Stomach (tissue), 4 donors: ENCODE results near the gene CREBL2.

Source experiments
- CTCF ChIP-seq, 7 experiments: fragments of 450-650 bp in 4 of 7; fragments of 200-600 bp in 3 of 7; sonication (generic) in 3 of 7; IDR thresholded peaks; one replicate each; pipeline ENCODE4 v1.5.1; 2016 to 2019; ENCODE audit warnings: antibody characterized with exemption in 7 of 7, control low read depth in 2 of 7, mild to moderate bottlenecking in 1 of 7
- EP300 ChIP-seq: sonication (generic); formaldehyde crosslinking; IDR thresholded peaks from one replicate; pipeline ENCODE4 v1.6.1; 2017; ENCODE audit warnings: antibody characterized with exemption
- POLR2A ChIP-seq, 4 donors: fragments of 450-650 bp; IDR thresholded peaks; one replicate each; pipeline ENCODE4 v1.6.1; 2016; ENCODE audit warnings: antibody characterized with exemption in 4 of 4, control low read depth in 2 of 4, mild to moderate bottlenecking in 1 of 4, moderate library complexity in 1 of 4
- POLR2AphosphoS5 ChIP-seq, 3 donors: sonication (generic); formaldehyde crosslinking; IDR thresholded peaks; one replicate each; pipeline ENCODE4 v1.6.1; 2016; ENCODE audit warnings: antibody characterized with exemption in 3 of 3

GRCh38 chr12:12671850-12672660 is 60.4 kb downstream of the CREBL2 start:
- TF ChIP-seq CTCF (IDR thresholded peaks at IDR 0.05) (no peak), POLR2A (IDR thresholded peaks at IDR 0.05) (no peak), EP300 (no peak), POLR2AphosphoS5 (IDR thresholded peaks at IDR 0.05) (no peak)
